DOHH2 (cell line): Measurements from ENCODE around the gene TDRD9.

Experiments
- EZH2phosphoT487 ChIP-seq: fragments of 200-600 bp; sonication (generic); IDR thresholded peaks from 2 replicates; pipeline ENCODE4 v1.6.1; 2017; ENCODE audit warnings: borderline replicate concordance, mild to moderate bottlenecking, antibody characterized with exemption, low read length, moderate library complexity, mixed read lengths
- TF ChIP-seq, protein P1 (sequence below): fragments of 200-600 bp; sonication (generic); IDR thresholded peaks from one replicate; pipeline ENCODE4 v1.5.1; 2014; ENCODE audit warnings: antibody characterized with exemption, mild to moderate bottlenecking, low read depth, low read length; ENCODE audit not compliant: poor library complexity, severe bottlenecking

DNA sequence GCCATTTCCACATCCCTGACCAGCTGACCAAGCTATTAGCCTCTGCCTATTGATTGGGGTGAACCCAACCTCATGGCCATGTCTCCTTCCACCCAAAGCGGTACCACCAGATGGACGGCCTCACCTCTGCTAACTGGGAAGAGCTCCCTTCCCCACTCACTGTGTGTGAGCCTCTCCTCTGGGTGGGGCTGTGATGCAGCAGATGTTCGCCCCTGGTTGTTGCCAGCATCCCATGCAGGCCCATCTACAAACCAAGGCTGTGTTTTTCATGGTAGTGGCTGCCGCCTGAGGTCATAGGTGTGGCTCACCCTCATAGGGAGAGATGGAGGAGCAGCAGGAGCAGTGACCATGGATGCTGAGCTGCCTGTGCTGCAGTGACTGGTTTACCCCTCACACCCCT, 61.7 kb downstream of the TDRD9 start:
- TF ChIP-seq, protein P1, sequence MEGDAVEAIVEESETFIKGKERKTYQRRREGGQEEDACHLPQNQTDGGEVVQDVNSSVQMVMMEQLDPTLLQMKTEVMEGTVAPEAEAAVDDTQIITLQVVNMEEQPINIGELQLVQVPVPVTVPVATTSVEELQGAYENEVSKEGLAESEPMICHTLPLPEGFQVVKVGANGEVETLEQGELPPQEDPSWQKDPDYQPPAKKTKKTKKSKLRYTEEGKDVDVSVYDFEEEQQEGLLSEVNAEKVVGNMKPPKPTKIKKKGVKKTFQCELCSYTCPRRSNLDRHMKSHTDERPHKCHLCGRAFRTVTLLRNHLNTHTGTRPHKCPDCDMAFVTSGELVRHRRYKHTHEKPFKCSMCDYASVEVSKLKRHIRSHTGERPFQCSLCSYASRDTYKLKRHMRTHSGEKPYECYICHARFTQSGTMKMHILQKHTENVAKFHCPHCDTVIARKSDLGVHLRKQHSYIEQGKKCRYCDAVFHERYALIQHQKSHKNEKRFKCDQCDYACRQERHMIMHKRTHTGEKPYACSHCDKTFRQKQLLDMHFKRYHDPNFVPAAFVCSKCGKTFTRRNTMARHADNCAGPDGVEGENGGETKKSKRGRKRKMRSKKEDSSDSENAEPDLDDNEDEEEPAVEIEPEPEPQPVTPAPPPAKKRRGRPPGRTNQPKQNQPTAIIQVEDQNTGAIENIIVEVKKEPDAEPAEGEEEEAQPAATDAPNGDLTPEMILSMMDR, result no peak
- TF ChIP-seq EZH2phosphoT487, result no peak
